ENCODE measurements around the gene EMC10.

Gene EMC10

DNA sequence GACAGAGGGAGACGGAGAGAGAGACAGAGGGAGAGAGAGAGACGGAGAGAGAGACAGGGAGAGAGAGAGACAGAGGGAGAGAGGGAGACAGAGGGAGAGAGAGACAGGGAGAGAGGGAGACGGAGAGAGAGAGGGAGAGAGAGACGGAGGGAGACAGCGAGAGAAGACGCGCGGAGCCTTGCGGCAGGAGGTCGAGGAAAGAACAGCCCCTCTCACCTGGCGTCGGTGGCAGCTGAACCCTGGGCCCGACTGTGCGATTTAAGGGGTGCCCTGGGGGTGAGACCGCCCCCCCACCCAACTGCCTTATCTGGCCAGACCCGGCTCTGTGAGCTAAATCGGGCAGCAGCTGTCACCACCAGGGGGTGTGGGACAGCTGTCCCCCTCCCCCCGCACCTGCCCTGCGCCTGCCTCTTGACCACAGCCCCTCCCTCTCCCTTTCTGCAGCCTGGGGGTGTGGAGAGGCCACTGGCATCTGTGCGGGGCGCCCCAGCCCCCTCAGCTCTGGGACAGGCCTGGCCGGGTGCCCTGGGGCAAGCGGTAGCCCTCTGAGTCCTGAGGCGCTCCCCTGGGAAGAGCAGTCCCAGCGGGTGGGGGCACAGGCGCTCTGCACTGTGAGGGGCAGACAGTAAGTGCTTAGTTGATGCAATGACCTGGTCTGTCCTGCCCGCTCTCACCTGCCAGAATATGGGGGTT lies 23.9 kb downstream of the EMC10 start:
- no peak overlapping the region for H3K4me3 ChIP-seq
- no peak overlapping the region for H3K27ac ChIP-seq

DNA sequence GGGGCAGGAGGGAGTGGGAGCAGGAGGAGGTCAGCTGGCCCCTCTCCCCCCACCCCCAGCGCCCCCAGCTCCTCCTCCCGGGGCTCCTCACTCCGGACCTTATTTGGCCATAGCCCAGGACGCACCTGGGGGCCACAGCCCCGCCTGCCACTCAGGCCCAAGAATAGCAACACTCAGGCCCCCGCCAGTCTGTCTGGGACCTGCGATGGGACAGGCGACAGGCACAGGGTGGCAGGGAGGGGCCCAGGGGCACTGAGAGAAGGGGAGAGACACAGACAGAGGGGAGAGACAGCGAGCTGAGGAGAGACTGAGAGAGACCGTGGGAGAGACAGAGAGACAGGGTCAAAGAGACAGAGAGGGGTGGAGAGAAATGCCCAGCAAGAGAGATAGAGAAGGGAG lies 24.4 kb downstream of the EMC10 start:
- TF ChIP-seq, protein P1, sequence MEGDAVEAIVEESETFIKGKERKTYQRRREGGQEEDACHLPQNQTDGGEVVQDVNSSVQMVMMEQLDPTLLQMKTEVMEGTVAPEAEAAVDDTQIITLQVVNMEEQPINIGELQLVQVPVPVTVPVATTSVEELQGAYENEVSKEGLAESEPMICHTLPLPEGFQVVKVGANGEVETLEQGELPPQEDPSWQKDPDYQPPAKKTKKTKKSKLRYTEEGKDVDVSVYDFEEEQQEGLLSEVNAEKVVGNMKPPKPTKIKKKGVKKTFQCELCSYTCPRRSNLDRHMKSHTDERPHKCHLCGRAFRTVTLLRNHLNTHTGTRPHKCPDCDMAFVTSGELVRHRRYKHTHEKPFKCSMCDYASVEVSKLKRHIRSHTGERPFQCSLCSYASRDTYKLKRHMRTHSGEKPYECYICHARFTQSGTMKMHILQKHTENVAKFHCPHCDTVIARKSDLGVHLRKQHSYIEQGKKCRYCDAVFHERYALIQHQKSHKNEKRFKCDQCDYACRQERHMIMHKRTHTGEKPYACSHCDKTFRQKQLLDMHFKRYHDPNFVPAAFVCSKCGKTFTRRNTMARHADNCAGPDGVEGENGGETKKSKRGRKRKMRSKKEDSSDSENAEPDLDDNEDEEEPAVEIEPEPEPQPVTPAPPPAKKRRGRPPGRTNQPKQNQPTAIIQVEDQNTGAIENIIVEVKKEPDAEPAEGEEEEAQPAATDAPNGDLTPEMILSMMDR (IDR thresholded peaks at IDR 0.05) = no peak
- DNase-seq (ENCODE audit: low spot score) = no peak
- Histone ChIP-seq H3K4me3 (no peak overlapping the region), H3K27ac (no peak overlapping the region)

More for the DNA sequence above, 23.9 kb downstream of the EMC10 start:
- DNase-seq (ENCODE audit: low spot score) = no peak
- TF ChIP-seq, protein P1 (IDR thresholded peaks at IDR 0.05) = no peak

DNA sequence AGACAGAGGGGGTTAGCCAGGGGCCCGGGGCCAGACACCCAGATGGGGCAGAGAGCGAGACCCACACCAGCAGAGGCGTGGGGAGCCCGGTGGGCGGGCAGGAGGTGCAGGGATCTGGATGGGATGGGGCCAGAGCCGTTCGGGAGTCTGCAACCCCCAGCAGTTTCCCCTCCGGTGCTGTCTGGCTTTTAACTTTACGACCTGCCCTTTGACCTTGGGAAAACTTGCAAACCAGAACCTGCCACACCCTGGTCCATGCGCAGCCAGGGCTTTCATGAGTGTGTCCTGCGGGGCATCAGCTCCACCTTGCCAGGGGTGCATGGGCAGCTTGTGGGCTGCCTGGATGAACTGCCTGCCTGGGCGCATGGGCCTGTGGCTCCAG lies 24.9 kb downstream of the EMC10 start:
- Histone ChIP-seq H3K4me3 (no peak overlapping the region), H3K27ac (no peak overlapping the region)
- TF ChIP-seq, protein P1 (IDR thresholded peaks at IDR 0.05) = no peak
- no peak for DNase-seq (ENCODE audit: low spot score)

DNA sequence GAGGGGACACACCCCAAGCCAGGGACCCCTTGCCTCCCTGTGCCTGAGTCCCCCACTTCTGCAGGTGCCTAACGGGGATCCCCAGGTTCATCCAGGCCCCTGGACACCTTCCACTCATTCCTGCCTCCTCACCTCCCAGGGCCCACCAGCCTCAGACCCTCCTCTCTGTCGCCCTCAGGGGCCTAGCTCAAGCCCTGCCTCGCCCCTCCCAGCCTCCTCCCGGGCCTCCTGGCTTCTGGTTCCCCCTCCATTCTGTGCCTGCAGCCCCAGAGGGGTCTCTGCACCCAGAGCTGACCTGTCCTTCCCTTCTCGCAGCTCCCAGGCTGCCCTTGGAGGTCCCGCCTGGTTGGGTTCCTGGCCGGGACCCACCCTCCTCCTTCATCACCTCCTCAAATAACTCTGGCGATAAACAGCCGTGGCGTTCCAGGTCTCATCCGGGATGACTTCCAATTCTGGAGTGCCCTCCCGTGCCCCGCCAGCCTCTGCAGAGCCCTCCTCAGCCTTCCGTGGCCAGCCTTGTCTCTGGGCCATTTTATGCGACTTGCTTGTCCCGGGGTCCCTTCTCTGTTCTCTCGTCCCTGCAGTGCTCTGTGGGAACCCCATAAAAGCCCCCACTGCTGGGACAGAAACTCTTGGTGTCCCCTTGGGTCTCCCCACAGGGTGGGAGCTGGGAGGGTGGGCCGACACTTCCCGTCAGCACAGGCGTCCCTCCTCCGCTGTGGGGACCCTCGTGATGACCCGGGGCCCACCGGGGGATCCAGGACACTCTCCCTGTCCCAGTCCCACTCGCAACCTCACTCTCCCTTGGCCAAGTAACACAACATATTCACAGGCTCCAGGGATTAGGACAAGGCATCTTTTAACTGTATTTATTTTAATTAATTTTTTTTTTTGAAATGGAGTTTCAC lies 25.5 kb downstream of the EMC10 start:
- Histone ChIP-seq H3K4me3 (no peak overlapping the region), H3K27ac (no peak overlapping the region)
- TF ChIP-seq, protein P1 (IDR thresholded peaks at IDR 0.05) = no peak
- DNase-seq (ENCODE audit: low spot score) = no peak

DNA sequence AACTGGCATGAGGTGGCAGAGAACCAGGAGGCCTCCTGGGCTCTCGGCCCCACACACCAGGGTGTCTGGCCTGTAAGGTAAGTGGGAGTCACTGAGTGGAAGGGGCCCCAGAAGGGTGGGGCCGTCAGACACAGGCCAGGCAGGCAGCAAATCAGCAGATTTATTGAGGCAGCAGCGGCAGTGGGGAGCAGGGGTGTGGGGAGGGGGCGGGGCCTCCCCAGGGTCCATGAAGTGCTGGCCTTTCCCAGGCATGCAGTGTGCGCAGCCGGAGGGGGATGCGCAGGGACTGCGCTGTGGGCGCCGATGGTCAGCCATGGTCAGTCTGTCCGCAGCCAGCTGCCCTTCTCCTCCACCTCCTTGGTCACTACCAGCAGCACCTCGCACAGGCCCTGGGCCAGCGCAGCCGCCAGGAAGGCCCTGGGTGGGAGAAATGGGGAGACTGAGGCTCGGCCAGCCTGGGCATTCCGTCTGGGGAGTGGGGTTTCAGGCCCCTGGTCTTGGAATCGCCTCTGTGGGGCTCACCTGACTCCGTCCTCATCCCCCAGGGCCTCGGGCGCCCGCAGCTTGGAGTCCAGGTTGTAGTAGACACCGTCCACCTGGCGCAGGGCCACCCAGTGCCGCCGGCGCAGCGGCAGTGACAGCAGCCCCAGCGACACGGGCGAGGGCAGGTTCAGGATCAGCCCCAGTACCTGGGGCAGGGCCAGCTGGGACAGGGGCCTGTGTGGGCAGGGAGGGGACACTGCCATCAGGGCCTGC lies 29.7 kb downstream of the EMC10 start:
- TF ChIP-seq, protein P1 (IDR thresholded peaks at IDR 0.05) = no peak
- Histone ChIP-seq H3K27ac (no peak overlapping the region), H3K4me3 (no peak overlapping the region)
- DNase-seq (ENCODE audit: low spot score) = no peak

DNA sequence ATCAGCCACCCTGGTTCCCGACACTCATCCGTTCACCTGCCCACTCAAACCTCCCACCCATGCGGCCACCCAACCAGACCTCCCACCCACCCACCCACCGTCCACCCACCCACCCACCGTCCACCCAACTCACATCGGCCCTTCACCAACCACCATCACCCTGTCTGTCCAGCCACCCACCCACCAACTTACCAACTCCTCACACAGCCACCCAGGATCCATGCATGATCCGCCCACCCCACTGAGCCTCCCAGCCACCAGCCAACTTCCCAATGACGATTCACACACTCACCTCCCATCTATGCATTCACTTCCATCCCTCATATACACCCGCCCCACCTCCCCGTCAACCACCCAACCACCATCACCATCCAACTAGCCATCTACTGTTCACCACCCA lies 30.4 kb downstream of the EMC10 start:
- no peak overlapping the region for H3K4me3 ChIP-seq
- H3K27ac ChIP-seq = no peak overlapping the region
- no peak for DNase-seq (ENCODE audit: low spot score)
- TF ChIP-seq, protein P1 (IDR thresholded peaks at IDR 0.05) = no peak

Data from coronary artery (tissue), 2 donors.